A673 (cell line): ENCODE data around the gene DNAJC30. TPM values are rescaled to one million over a fixed set of nuclear protein-coding genes. Genes with fewer than 3 reads are reported as not detected.

Source experiments
- BruUV-seq: library from RNA; stranded (reverse); fragments of 400-500 nt; replicated peaks from 2 replicates; lab custom pipeline; 2021; lab: Mats Ljungman, UMichigan
- CTCF ChIA-PET: fragments of 300-600 bp; sonication (Branson Sonifier 250); formaldehyde crosslinking; loops from one replicate; lab custom pipeline; 2022; ENCODE audit warnings: antibody characterized with exemption; lab: Charles Lee
- POLR2A ChIA-PET: fragments of 300-600 bp; sonication (Branson Sonifier 250); formaldehyde crosslinking; loops from one replicate; lab custom pipeline; 2022; ENCODE audit warnings: antibody characterized with exemption; ENCODE audit not compliant: low non-redundant PET; lab: Charles Lee
- DNase-seq: peaks from one replicate; pipeline ENCODE4 v3.0.0-alpha.2; 2015; ENCODE audit warnings: low spot score
- H3K27ac ChIP-seq: fragments of 200-600 bp; sonication (generic); 2 replicates; pipeline ENCODE4 v1.5.1; 2016; ENCODE audit warnings: mixed run types, low read depth, mild to moderate bottlenecking, mixed read lengths, antibody characterized with exemption, low read length; ENCODE audit not compliant: poor library complexity, severe bottlenecking
- H3K27me3 ChIP-seq: fragments of 200-600 bp; sonication (generic); replicated peaks from 2 replicates; pipeline ENCODE4 v1.6.1; 2017; ENCODE audit warnings: mixed run types, low read depth, mild to moderate bottlenecking, mixed read lengths, antibody characterized with exemption, low read length; ENCODE audit not compliant: insufficient read depth, poor library complexity
- H3K36me3 ChIP-seq: fragments of 200-600 bp; sonication (generic); 2 replicates; pipeline ENCODE4 v1.6.1; 2016; ENCODE audit warnings: mixed run types, mild to moderate bottlenecking, mixed read lengths, antibody characterized with exemption, low read length; ENCODE audit not compliant: insufficient read depth, poor library complexity, severe bottlenecking
- H3K4me1 ChIP-seq: fragments of 200-600 bp; sonication (generic); 2 replicates; pipeline ENCODE4 v1.6.1; 2017; ENCODE audit warnings: mixed run types, mild to moderate bottlenecking, mixed read lengths, antibody characterized with exemption, low read length; ENCODE audit not compliant: insufficient read depth, poor library complexity, severe bottlenecking
- H3K4me3 ChIP-seq: fragments of 200-600 bp; sonication (generic); 2 replicates; pipeline ENCODE4 v1.5.1; 2016; ENCODE audit warnings: low read depth, mixed run types, mild to moderate bottlenecking, mixed read lengths, low read length; ENCODE audit not compliant: poor library complexity, severe bottlenecking
- H3K9me3 ChIP-seq: fragments of 200-600 bp; sonication (generic); 2 replicates; pipeline ENCODE4 v1.6.1; 2016; ENCODE audit warnings: mixed run types, low read depth, mild to moderate bottlenecking, mixed read lengths, antibody characterized with exemption, low read length; ENCODE audit not compliant: poor library complexity, severe bottlenecking
- CTCF ChIP-seq: fragments of 300-800, 200-600 bp; sonication (generic); conservative IDR thresholded peaks from 2 replicates; pipeline ENCODE4 v1.5.1; 2017; ENCODE audit warnings: low read depth, mild to moderate bottlenecking, antibody characterized with exemption, low read length, moderate library complexity, mixed read lengths
- EZH2 ChIP-seq: fragments of 200-600 bp; sonication (generic); IDR thresholded peaks from 2 replicates; pipeline ENCODE4 v1.6.1; 2017; ENCODE audit warnings: borderline replicate concordance, low read depth, mild to moderate bottlenecking, mixed read lengths, antibody characterized with exemption, low read length; ENCODE audit not compliant: poor library complexity, severe bottlenecking
- intact Hi-C: fragments of 100-400 bp; cut with micrococcal nuclease; formaldehyde crosslinking; loops from one replicate; pipeline ENCODE4 v1.10.0; 2022; ENCODE audit not compliant: unreplicated experiment
- total RNA-seq: library from RNA; stranded (reverse); gene quantifications from 2 replicates; pipeline ENCODE4 v1.2.3, GENCODE V29; 2021

DNAJC30 gene
- total RNA-seq, 1 experiment from 2014 or later, result 11.8 TPM

GRCh38 chr7:73648593-73649332, 34.5 kb downstream of the DNAJC30 start:
- peak overlapping the region; percentile 62 for H3K4me3 ChIP-seq

GRCh38 chr7:73647725-73648592, 35.3 kb downstream of the DNAJC30 start:
- DNase-seq, result no peak
- ChIA-PET POLR2A (no interaction called here), CTCF (no interaction called here)
- Histone ChIP-seq H3K36me3 (no peaks in the 10 kb centered on the region), H3K27me3 (peaks cover 8% of the 10 kb centered on the region), H3K4me3 (peak overlapping the region; percentile 62), H3K27ac (no peak overlapping the region), H3K9me3 (no peaks in the 10 kb centered on the region), H3K4me1 (peaks cover 10% of the 10 kb centered on the region)
- intact Hi-C loops, result loop anchor here (1.0 kb wide), 1 partner anchor 12 kb away; no protein-coding TSS in a partner anchor
- TF ChIP-seq EZH2, result no peak
- TF ChIP-seq CTCF, result peak; percentile 16; the same call in 1 of the 2 replicates
- no TSS peak for BruUV-seq

More at GRCh38 chr7:73648593-73649332, 34.5 kb downstream of the DNAJC30 start:
- peaks cover 8% of the 10 kb centered on the region for H3K27me3 ChIP-seq
- H3K9me3 ChIP-seq, result no peaks in the 10 kb centered on the region
- ChIA-PET CTCF (no interaction called here), POLR2A (no interaction called here)
- TF ChIP-seq CTCF, result no peak
- TF ChIP-seq EZH2, result no peak
- no peak for DNase-seq
- H3K36me3 ChIP-seq, result no peaks in the 10 kb centered on the region
- no TSS peak for BruUV-seq
- H3K27ac ChIP-seq, result no peak overlapping the region
- intact Hi-C loops, result loop anchor here (1.0 kb wide), 1 partner anchor 12 kb away; no protein-coding TSS in a partner anchor
- peaks cover 10% of the 10 kb centered on the region for H3K4me1 ChIP-seq

- POLR2A ChIA-PET, result no interaction called here
Measured at GRCh38 chr7:73646785-73647724, 36.2 kb downstream of the DNAJC30 start.

More at GRCh38 chr7:73646785-73647724, 36.2 kb downstream of the DNAJC30 start:
- Histone ChIP-seq H3K4me1 (peaks cover 10% of the 10 kb centered on the region), H3K27me3 (peaks cover 8% of the 10 kb centered on the region), H3K4me3 (peak overlapping the region; percentile 62), H3K36me3 (no peaks in the 10 kb centered on the region), H3K27ac (no peak overlapping the region), H3K9me3 (no peaks in the 10 kb centered on the region)
- TF ChIP-seq EZH2, result no peak
- TF ChIP-seq CTCF, result no peak
- no TSS peak for BruUV-seq
- intact Hi-C loops, result no loop called here
- CTCF ChIA-PET, result interaction anchor here (1.1 kb wide), 1 partner anchor 79 kb away, joined by 10 read pairs; no protein-coding TSS in a partner anchor
- DNase-seq, result no peak
